Right lung (tissue), 5 donors: Measurements from ENCODE around the gene MSANTD1. TPM values are rescaled to one million over a fixed set of nuclear protein-coding genes. Genes with fewer than 3 reads are reported as not detected.
"Not testable (repeated sequence)": the region's sequence is repeated elsewhere in the genome, so short reads cannot be mapped to it uniquely, and the experiment has no call there.

Source experiments
- DNase-seq, 2 donors: peaks; one replicate each; pipeline ENCODE4 v3.0.0-alpha.2; 2013
- polyA plus RNA-seq, 5 donors: library from polyadenylated mRNA; unstranded; fragments of 120-200 nt; gene quantifications; one replicate each; pipeline versions ENCODE4 v1.2.1 to v1.2.3, GENCODE V29; 2013; ENCODE audit warnings: inconsistent platforms in 1 of 5, low replicate concordance in 1 of 5; ENCODE audit not compliant: insufficient read length in 5 of 5, insufficient read depth in 1 of 5

Gene MSANTD1
- polyA plus RNA-seq, 5 donors, result 0.45 to 1.00 (median 0.85) TPM

DNA sequence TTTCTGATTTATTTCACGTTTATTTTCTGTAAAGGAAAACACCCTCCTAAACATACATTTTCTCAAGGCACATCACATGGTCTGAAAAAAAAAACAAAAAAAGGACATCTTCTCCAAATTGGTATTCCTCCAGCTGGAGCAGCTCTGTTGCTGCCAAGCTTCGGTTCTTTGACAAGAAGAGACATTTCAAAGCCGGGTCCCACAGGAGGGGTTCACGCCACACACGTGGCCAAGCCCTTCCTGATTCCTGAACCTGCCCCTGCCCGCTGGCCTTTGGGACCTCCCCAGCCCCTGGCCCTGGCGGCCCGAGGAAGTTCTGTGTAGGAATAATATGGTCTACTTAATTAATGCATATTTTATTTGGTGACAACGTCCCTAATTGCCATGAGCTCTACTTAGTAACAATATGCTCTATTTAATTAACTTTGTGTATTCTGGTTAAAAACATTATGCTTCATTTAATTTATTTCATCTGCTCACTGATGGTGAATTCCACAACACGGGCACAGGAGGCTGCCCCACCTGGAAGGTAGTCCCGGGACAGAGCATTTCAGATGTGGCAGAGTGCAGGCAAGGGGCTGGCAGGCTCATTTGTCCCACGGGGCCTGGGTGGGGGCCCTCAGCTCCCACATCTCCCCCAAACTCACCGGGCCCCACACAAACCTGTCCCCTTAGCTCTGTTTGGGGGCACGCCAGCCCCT, 38.5 kb downstream of the MSANTD1 start:
- no peak for DNase-seq

DNA sequence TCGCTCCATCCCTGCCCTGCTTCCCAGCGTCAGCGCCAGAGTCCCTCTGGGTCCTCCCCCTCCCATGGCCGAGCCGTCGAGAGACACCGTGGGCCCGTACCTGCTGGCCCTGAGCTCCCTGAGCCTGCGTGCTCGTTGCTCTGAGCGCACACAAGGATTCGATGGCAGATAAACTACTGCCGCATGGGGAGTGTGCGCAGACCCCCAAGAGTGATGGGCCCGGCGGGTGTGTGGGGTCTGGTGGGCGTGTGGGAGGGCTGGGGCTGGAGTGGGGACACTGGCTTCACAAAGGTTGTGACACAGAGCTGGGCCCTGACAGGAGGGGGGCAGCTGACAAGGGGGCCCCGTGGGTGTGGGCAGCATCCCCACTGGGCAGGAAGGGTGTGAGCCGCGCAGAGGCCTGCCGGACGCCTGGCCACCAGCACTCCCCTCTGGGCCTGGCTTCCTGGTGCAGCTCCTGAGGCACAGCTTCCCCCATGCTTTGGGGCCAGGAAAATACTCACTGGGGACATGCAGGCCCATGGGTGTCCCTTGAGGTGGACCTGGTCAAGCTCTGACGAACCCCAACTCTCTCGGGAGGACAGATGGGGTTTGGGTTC, 39.1 kb downstream of the MSANTD1 start:
- DNase-seq, result no peak

DNA sequence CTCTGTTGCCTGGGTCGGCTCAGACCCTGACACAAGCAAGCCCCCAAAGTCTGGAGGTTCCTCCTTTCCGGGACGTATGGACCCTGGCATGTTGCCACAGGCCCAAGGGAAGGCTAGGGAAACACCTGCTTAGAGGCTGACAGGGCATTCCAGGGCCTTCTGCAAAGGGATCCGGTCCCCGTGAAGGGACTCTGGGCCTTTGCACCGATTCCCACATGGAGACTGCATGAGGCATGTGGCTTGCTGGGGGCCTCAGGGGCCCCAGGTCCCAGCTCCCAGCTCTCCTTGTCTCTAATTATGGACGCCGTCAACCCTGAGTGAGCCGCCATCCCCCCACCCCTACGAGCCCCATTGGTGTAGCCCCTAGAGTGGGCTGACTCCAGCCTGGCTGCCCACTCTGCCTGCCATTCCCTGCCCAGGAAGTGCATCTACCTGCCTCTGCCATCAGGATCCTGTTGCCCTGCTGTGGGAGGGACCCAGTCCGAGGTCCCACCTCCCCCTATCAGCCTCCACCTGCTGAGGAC, 39.7 kb downstream of the MSANTD1 start:
- no peak for DNase-seq

DNA sequence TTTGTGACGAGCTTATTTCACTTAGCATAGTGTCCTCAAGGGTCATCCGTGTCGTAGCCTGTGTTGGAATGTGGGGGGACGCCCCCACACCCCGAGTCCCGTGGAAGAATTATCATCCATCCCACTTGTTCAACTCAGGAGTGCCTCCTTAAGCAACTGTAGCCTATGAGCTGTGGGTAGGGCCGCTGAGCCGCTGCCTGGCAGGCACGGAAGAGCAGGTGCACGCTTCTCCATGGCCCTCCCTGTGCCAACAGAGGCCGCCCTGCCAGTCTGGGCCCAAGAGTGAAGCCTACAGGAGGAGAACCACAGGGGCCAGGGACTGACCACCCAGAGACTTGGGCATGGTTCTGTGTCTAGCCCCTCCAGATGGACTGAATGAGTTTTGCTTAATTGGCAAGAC, 41.5 kb downstream of the MSANTD1 start:
- no peak for DNase-seq

DNA sequence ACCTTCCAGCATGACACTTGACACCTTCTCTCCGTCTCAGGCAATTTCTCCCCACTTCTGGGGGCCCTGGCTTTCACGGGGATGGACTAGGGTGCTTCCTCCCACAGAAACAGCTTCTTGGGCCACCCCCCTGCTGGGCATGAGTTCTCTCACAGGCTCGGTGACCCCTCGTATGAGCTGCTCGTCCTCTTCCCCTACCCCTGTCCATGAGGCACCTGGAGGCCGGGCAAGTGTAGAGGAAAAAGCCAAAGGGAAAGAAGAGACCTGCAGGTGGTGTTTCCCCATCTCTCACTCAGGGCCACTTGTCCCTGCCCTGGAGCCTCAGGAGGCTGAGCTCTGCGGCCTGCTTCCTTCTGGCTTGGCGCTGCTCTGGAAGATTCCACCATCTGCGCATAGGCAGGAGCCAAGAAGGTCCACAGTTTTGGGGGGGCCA, 41.9 kb downstream of the MSANTD1 start:
- no peak for DNase-seq

DNA sequence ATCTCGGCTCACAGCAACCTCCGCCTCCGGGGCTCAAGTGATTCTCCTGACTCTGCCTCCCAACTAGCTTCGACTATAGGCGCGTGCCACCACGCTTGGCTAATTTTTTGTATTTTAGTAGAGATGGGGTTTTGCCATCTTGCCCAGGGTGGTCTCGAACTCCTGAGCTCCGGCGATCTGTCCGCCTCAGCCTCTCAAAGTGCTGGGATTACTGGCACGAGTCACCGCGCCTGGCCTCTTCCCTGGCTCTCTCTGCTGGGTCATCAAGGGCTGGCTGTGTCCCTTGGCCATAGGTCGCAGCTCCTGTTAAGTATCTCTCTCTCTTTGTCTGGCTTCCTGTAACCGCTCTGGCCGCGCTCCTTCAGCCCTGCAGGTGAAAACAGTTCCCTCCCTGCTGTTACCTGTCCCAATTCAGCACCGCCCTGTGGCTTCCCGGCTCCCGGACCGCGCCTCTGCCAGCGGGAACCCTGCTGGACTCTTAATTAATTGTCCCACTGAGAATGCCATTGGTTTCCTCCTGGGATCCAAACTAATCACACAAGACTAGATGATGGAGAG, 42.5 kb downstream of the MSANTD1 start:
- DNase-seq, result no peak

DNA sequence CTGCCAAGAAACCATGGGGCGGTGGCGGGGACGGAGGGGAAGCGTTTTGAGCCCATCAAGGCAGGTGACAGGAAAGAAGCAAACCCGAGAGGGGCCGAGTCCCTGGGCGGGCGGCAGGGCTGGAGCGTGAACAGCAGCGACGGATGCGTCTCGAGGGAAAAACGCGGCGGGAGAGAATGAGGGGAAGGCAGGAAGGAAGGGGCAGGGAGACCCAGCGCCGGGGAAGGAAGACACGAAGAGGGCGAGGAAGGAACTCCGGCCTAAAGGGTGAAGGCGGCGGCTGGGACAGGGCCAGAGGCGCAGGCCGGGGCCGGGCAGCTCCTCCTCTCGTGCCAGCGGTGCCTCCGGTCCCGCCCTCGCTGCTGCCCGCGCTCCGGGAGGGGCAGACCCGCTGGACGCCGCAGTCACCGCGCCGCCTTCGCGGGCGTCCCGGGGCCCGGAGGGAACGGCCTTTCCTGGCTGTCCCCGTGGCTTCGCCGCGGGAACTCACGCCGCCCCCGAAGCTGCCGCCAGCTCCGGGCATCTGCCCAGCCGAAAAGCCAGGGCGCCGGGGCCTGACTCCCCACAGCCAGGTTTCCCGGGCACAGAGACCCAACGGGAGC, 43.1 kb downstream of the MSANTD1 start:
- peak; percentile 48 to 51 for DNase-seq

DNA sequence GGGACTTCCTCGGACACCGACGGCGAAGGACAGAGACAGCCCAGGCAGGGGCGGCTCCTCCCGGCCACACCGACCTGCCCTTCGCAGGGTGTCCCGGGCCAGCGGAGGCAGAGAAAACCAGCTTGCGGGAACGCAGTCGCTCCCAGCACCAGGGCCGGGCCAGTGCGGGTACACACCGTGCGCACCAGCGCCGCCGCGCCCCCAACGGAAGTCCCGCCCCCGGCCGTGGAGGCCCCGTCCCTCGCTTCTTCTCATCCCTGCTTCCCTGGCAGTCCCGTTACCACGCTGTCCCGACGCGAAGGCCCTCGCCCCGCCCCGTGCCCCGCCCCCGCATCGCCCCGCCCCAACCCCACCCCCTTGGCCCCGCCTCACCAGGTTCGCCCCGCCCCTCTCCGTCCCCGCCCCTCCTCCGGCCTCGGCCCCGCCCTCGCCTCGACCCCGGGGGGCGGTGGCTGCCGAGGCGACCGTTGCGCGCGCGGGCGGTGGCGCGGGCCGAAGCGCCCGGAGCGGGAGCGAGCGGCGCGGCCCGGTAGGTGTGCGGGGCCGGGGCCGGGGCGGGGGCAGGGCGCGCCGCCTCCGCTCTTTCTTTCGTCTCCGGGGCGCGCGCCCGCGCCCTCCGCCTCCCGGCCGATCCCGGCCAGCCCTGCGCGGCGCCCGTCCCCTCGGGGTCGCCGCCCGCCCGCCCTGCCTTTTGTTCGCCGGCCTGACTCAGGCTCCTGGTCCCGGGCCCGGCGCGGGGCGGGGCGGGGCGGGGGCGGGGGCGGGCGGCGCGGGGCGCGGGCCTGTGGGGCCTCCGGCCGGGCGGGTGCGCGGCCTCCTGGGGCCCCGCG, 43.8 kb downstream of the MSANTD1 start, which contains the start of gene RGS12:
Gene RGS12, plus strand, starts transcription at position 451 of the 830 bp plus-strand sequence. CDS start 23,150 bp downstream, outside the sequence.
- peak; percentile 92 to 93 for DNase-seq

DNA sequence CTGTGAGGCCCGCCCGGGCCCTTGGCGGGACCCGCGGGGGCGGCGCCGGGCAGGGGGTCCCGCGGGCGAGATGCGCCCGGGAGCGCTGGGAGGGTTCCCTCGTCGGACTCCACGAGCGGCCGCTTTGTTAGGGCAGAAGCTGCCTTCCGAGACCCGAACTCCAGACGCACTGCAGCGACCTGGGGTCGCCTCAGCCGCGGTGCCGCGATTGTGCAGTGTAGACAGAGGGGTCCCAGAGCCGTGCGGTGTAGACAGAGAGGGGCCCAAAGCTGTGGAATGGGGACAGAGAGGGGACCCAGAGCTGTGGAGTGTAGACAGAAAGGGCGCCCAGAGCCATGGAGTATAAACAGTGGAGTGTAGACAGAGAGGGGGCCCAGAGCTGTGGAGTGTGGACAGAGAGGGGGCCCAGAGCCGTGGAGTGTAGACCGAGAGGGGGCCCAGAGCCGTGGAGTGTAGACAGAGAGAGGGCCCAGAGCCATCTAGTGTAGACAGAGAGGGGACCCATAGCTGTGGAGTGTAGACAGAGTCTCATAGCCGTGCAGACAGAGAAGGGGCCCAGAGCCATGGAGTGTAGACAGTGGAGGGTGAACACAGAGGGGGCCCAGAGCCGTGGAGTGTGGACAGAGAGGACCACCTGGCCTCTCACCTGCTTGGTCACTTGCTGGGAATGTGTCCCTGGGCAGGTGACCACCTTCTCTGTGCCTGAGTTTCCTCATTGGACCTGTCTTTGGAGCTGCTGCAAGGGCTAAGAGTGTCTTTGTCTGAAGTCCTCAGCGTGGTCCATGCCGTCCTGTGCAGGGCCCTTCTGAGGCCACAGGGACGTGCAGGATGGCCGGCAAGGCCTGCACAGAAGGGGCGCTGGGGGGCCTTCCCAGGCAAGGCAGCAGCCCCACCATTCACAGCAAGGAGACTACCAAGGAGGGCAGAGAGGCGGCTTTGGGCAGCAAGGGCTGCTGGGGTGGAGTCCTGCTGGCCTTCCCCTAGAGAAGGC, 44.7 kb downstream of the MSANTD1 start:
- no peak for DNase-seq

DNA sequence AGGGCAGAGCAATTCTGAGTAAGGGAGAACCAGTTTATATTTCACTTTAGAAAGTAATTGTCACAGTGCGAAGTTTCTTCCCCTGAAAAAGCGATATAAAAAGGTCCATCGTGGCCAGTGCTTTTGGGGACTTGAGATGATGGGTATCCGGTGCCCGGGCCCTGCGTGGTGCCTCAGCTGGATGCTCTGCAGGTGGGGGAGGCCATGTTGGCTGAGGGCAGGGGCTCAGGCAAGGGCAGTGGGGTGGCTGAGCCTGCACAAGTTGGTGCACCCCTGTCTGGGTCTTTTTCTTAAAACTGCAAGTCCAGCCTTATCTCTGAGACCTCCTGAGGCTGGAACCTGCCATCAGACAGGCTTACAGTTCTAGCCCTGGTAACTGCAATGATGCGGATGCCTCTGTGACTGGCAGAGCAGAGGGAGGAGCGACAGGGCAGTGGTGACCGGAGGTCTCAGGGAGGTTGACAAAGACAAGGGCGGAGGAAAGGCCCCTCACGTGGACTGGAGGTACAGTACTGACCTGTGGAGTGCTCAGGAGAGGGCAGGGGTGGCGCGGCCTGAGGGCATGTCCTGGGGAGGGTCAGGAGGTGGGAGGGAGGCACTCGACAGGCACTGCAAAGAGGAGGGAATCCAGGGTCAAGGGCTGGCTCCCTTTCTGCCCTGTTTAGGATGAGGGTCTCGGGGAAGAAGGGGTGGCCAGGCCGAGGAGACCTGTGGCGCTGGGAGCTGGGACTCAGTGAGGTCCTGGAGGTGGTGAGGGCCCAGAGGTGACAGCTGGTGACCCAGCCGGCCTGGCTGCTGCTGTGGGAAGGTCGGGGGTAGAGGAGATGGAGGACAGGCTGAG, 45.7 kb downstream of the MSANTD1 start:
- DNase-seq, result no peak

DNA sequence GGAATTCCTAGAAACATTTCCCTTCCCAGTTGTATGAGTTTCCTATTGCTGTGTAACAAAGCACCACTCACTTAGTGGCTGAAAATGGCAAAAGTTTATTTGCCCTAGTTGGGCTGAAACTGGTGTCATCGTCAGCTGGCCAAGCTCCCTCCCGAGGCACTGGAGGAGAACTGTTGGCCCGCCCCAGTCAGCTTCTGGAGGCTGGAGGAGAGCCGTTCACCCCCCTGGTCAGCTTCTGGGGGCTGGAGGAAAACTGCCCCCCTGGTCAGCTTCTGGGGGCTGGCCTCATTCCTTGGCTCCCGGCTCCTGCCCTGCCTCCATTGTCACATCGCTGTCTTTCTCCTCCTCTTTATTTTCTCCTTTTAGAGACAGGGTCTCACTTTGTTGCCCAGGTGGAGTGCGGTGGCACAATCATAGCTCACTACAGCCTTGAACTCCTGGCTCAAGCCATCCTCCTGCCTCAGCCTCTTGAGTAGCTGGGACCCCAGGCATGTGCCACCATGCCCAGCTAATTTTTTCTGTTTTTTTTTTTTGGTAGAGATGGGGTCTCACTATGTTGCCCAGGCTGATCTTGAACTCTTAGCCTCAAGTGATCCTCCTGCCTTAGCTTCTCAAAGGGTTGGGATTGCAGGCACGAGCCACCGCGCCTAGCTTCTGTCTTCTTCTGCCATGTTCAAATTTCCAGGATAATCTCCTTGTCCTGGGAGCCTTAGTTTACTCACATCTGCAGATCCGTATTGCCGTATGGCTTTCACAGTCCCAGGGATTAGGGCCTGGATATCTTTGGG, 47.1 kb downstream of the MSANTD1 start:
- no peak for DNase-seq

DNA sequence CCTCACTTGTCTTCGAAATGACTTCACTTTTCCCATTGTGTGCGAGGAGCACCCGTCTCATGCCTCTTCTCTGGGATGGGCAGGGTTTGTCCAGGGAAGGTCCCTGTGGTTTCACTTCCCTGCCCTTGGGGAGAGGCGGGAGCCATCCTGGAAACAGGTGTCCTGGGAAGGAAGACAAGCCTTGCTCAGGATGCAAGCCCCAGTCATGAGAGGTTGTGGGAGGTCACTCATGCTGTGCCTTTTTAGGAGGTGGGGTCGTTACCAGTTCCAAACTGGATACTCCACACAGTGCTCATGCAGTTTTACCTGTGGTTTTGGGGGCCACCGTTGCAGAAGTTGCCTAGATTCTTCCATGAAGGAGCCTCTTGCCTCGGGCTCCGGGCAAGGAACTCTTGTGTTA, 47.7 kb downstream of the MSANTD1 start:
- DNase-seq, result no peak

DNA sequence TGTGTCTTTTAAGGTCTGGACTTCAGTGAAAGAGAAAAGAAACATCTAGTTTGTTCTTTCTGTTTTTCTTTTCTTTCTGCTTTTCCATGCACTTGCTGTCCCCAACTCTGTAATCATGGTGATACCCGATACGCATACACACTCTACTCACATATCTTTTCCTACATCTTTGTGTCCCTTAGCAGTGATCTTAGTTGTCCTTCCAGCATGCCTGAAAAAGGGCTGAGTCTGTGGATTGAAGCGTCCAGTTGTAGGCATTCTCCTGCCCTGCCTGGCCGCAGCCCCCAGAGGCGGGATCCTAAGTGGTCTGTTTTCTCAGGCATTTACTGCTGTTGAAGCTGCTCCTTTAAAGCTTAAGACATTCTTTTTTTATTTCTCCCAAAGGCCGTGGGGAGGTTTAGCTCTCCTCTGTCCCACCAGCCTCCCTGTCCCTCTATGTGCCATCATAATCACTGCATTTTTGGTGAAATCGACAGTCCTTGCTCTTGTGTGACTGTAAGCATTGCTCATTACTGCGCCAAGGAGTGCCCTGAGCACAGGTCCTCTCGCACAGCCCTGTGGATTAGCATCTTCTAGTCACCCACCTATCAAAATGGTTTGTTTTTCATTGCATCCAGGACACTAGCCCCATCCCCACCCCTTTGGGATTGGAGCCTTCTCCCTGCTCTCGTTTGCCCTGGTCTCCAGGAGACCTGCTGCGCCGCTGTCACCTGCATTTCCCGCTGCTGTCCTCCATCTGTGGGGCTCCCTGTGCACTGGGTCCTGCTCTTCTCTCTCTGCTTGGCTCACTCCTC, 48.3 kb downstream of the MSANTD1 start:
- no peak for DNase-seq

DNA sequence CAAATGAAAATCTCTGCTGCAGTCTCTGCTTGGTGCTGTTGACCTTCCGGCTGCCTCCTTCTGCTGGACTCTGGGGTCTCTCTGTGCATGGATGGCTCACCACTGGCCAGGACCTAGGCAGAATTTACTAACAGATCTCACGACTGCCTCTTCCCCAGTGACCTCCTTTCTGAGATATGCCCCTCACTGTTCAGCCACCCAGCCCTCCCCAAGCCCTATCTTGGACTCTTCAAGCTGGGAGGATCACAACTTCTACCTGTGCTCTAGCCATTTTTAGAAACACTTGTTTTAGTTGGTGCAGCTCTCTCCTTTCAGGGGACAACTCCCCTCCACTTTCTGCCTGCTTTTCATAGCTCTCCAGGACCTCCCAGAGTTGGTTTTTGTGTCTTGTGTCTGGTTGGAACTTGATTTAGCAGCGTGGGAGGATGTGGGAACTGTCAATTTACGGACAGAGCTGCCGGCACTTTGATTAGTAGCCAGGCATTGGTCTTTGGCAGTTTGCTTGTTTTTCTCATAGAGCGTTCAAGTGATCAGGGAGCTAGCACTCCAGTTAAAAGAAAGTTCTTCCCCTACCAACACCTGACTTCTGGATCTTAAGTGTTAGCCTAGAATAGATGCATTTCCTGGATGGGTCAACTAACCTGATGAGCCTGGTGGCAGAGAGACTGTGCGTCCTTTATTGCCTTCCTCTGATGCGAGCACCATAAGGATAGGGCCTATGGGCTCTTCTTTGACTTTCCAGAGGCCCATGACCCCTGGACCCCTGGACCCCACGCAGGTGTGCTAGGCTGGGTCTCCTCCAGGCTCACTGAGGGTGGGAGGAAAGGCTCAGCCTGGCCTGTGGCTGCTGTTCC, 50.4 kb downstream of the MSANTD1 start:
- DNase-seq, result no peak

DNA sequence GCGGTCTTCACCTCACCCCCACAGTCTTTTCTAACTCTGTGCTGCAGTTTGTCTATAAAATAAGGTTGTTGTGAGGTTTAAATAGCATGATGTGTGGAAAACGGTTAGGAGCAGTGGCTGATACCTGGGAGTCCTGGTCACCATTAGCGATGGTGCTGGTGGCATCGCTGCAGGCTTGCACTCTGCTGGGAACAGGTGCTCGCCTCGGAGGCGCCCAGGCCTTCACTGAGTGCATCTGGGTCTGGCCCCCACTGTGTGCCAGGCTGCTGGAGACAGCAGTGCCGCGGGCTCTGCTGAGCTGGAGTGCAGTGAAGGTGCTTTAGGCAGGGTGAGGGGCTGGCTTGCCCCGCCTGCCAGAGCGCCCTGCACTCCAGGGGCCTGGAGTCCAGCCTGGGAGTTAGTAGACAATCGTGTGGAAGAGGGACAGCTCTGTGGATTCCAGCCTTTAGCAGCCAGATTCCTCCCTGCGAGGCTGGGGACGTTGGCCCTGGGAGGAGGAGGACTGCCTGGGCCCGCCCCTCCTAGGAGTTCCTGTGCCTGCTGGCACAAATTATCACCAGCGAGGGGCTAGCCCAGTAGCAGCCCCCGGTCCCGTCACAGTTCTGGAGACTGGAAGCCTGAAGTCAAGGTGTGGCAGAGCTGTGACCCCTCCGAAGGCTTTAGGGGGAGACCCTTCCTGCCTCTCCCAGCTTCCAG, 51.2 kb downstream of the MSANTD1 start:
- DNase-seq, result no peak

DNA sequence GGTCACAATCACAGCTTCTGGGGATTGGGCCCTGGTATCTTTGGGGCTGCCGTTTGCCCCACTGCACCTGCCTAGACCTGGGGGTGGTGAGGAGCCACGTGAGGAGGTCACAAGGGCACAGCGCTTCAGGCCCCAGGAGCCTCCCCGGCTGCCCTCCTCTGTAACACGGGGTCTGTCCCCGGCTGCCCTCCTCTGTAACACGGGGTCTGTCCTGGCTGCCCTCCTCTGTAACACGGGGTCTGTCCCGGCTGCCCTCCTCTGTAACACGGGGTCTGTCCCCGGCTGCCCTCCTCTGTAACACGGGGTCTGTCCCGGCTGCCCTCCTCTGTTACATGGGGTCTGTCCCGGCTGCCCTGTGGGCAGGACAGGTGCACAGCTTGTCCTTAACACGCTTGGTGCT, 51.9 kb downstream of the MSANTD1 start:
- DNase-seq, result not testable (repeated sequence)
